ENCODE data around the gene DPP9. TPM values are rescaled to one million over a fixed set of nuclear protein-coding genes. Genes with fewer than 3 reads are reported as not detected.

DPP9 gene
- total RNA-seq, 1 experiment from 2014 or later: 129 TPM

- TF ChIP-seq CTCF (conservative IDR thresholded peaks at IDR 0.05; ENCODE audit: low read depth, low read length) (no peak), EZH2phosphoT487 (IDR thresholded peaks at IDR 0.05; ENCODE audit: borderline replicate concordance, low read length) (no peak)
- ATAC-seq (no peak), DNase-seq (no peak)
- Histone ChIP-seq H3K4me3 (ENCODE audit: low read length) (no peak overlapping the region), H4K20me1 (ENCODE audit: low read length) (no peaks in the 10 kb centered on the region), H2AFZ (ENCODE audit: low read length) (no peak overlapping the region), H3K27me3 (ENCODE audit: low read length) (no peaks in the 10 kb centered on the region), H3K9ac (ENCODE audit: low read length) (no peak overlapping the region), H3K9me3 (ENCODE audit: low read length) (no peaks in the 10 kb centered on the region), H3K36me3 (ENCODE audit: low read depth, low read length) (no peaks in the 10 kb centered on the region), H3K9me2 (replicated peaks; ENCODE audit: low read length) (no peaks in the 10 kb centered on the region), H3F3A (ENCODE audit: low read length, unreplicated experiment) (no peaks in the 10 kb centered on the region), H3K27ac (ENCODE audit: low read length) (no peak overlapping the region), H3K4me1 (ENCODE audit: insufficient read depth, low read length) (no peaks in the 10 kb centered on the region), H3K4me2 (ENCODE audit: low read length) (no peak overlapping the region), H3K79me2 (ENCODE audit: low read length) (no peaks in the 10 kb centered on the region)
- ChIA-PET CTCF (interaction anchor here (0.6 kb wide), 3 partner anchors 46 to 70 kb away, joined by 3 to 7 read pairs (median 5); no protein-coding TSS in a partner anchor), POLR2A (ENCODE audit: unreplicated experiment) (no interaction called here)
- BruUV-seq (replicated peaks): no TSS peak
- intact Hi-C loops (cut with micrococcal nuclease): no loop called here
These were observed 14.4 kb upstream of the DPP9 start for GRCh38 chr19:4737955-4738600.

- ChIA-PET POLR2A (ENCODE audit: unreplicated experiment) (no interaction called here), CTCF (interaction anchor here (0.6 to 3.3 kb wide), 2 partner anchors 57 to 79 kb away, joined by 3 to 34 read pairs (median 5); partner anchors contain the start of gene FEM1A)
- H3K4me3 ChIP-seq (ENCODE audit: low read length): no peak overlapping the region
- H2AFZ ChIP-seq (ENCODE audit: low read length): no peak overlapping the region
- TF ChIP-seq CTCF (conservative IDR thresholded peaks at IDR 0.05; ENCODE audit: low read depth, low read length) (no peak), EZH2phosphoT487 (IDR thresholded peaks at IDR 0.05; ENCODE audit: borderline replicate concordance, low read length) (no peak), EZH2 (IDR thresholded peaks at IDR 0.05; ENCODE audit: low read length, unreplicated experiment) (no peak)
- no peak overlapping the region for H3K9ac ChIP-seq (ENCODE audit: low read length)
- no peaks in the 10 kb centered on the region for H4K20me1 ChIP-seq (ENCODE audit: low read length)
- no peaks in the 10 kb centered on the region for H3K9me3 ChIP-seq (ENCODE audit: low read length)
- H3F3A ChIP-seq (ENCODE audit: low read length, unreplicated experiment): no peaks in the 10 kb centered on the region
- H3K27me3 ChIP-seq (ENCODE audit: low read length): no peaks in the 10 kb centered on the region
- intact Hi-C loops (cut with micrococcal nuclease): no loop called here
- ATAC-seq (no peak), DNase-seq (no peak)
- no peak overlapping the region for H3K4me2 ChIP-seq (ENCODE audit: low read length)
- no peaks in the 10 kb centered on the region for H3K36me3 ChIP-seq (ENCODE audit: low read depth, low read length)
- no peak overlapping the region for H3K27ac ChIP-seq (ENCODE audit: low read length)
- BruUV-seq (replicated peaks): no TSS peak
- no peaks in the 10 kb centered on the region for H3K4me1 ChIP-seq (ENCODE audit: insufficient read depth, low read length)
- H3K79me2 ChIP-seq (ENCODE audit: low read length): no peaks in the 10 kb centered on the region
- no peaks in the 10 kb centered on the region for H3K9me2 ChIP-seq (replicated peaks; ENCODE audit: low read length)
These were observed 10.2 kb upstream of the DPP9 start for GRCh38 chr19:4733755-4734345.

- Histone ChIP-seq H3K36me3 (ENCODE audit: low read depth, low read length) (no peaks in the 10 kb centered on the region), H3K9me3 (ENCODE audit: low read length) (no peaks in the 10 kb centered on the region), H3K27ac (ENCODE audit: low read length) (no peak overlapping the region), H3F3A (ENCODE audit: low read length, unreplicated experiment) (no peaks in the 10 kb centered on the region), H4K20me1 (ENCODE audit: low read length) (no peaks in the 10 kb centered on the region), H3K79me2 (ENCODE audit: low read length) (no peaks in the 10 kb centered on the region), H3K27me3 (ENCODE audit: low read length) (no peaks in the 10 kb centered on the region), H2AFZ (ENCODE audit: low read length) (peak overlapping the region; percentile 69), H3K9ac (ENCODE audit: low read length) (no peak overlapping the region), H3K4me2 (ENCODE audit: low read length) (peak overlapping the region; percentile 72), H3K4me3 (ENCODE audit: low read length) (peak overlapping the region; percentile 36; the same call in 1 of the 2 replicates), H3K4me1 (ENCODE audit: insufficient read depth, low read length) (no peaks in the 10 kb centered on the region), H3K9me2 (replicated peaks; ENCODE audit: low read length) (no peaks in the 10 kb centered on the region)
- BruUV-seq (replicated peaks): no TSS peak
- CTCF ChIA-PET: interaction anchor here (1.2 to 3.3 kb wide), 2 partner anchors 55 to 58 kb away, joined by 3 to 34 read pairs; partner anchors contain the start of gene FEM1A
- intact Hi-C loops (cut with micrococcal nuclease): loop anchor here (1.0 kb wide), 2 partner anchors 59 to 72 kb away; partner anchors contain the start of gene FEM1A
- DNase-seq: peak; percentile 87
- POLR2A ChIA-PET (ENCODE audit: unreplicated experiment): no interaction called here
- no peak for TF ChIP-seq EZH2 (IDR thresholded peaks at IDR 0.05; ENCODE audit: low read length, unreplicated experiment)
- peak; percentile 87 for TF ChIP-seq CTCF (conservative IDR thresholded peaks at IDR 0.05; ENCODE audit: low read depth, low read length)
- peak; percentile 93 for ATAC-seq
These were observed 9.1 kb upstream of the DPP9 start for GRCh38 chr19:4732680-4733114.
